Hippocampal formation (tissue), 2 donors: ENCODE data around the gene LRFN3.
"Not testable (repeated sequence)": the region's sequence is repeated elsewhere in the genome, so short reads cannot be mapped to it uniquely, and the experiment has no call there.

Experiments used
- DNase-seq, 2 donors: peaks; one replicate each; lab custom pipeline; 2025; lab: John Stamatoyannopoulos, UW

Gene LRFN3

GRCh38 chr19:35935911-35936737 lies at the start of gene LRFN3:
TSS of gene LRFN3 (plus strand) at chr19:35936374. CDS start at chr19:35939426, 3,052 bp downstream.
- peak; percentile 54 to 58 for DNase-seq

GRCh38 chr19:35887197-35887596 lies 49.0 kb upstream of the LRFN3 start:
- no peak for DNase-seq

GRCh38 chr19:35888398-35888797 lies 47.8 kb upstream of the LRFN3 start:
- DNase-seq, result no peak

GRCh38 chr19:35889370-35890112 lies 46.6 kb upstream of the LRFN3 start:
- DNase-seq, result no peak

- DNase-seq, result no peak
Observed at GRCh38 chr19:35890113-35890650, 46.0 kb upstream of the LRFN3 start.

- not testable (repeated sequence) for DNase-seq
Observed at GRCh38 chr19:35891819-35892218, 44.4 kb upstream of the LRFN3 start.

- no peak for DNase-seq
Observed at GRCh38 chr19:35894342-35894741, 41.8 kb upstream of the LRFN3 start.

- DNase-seq, result no peak
Observed at GRCh38 chr19:35895911-35896642, 40.1 kb upstream of the LRFN3 start.

GRCh38 chr19:35896643-35897040 lies 39.5 kb upstream of the LRFN3 start:
- DNase-seq, result no peak

GRCh38 chr19:35897706-35898451 lies 38.3 kb upstream of the LRFN3 start:
- DNase-seq, result no peak

GRCh38 chr19:35898499-35898809 lies 37.7 kb upstream of the LRFN3 start:
- no peak for DNase-seq

- DNase-seq, result peak; percentile 46 to 48
Observed at GRCh38 chr19:35899547-35900214, 36.5 kb upstream of the LRFN3 start.

GRCh38 chr19:35901055-35901644 lies 35.0 kb upstream of the LRFN3 start:
- no peak for DNase-seq

GRCh38 chr19:35901854-35902661 lies 34.1 kb upstream of the LRFN3 start, which contains the start of gene HCST:
TSS of gene HCST (plus strand) at chr19:35902529. CDS start at chr19:35902594, 65 bp downstream.
- no peak for DNase-seq

- DNase-seq, result no peak
Observed at GRCh38 chr19:35902870-35903475, 33.2 kb upstream of the LRFN3 start.

GRCh38 chr19:35903550-35904179 lies 32.5 kb upstream of the LRFN3 start:
- DNase-seq, result peak in 1 of 2 donors; percentile 52

- no peak for DNase-seq
Observed at GRCh38 chr19:35904311-35905068, 31.7 kb upstream of the LRFN3 start.

GRCh38 chr19:35905178-35905727 lies 30.9 kb upstream of the LRFN3 start:
- DNase-seq, result no peak
